ENCODE results near the gene PJVK.
"Not testable (repeated sequence)": the region's sequence is repeated elsewhere in the genome, so short reads cannot be mapped to it uniquely, and the experiment has no call there.

PJVK gene

GRCh38 chr2:178450774-178451525 lies at the start of gene PJVK, which contains the start of gene PRKRA:
Gene PJVK (plus strand): TSS chr2:178451378. CDS start chr2:178453410, 2,032 bp downstream.
Gene PRKRA (minus strand): TSS chr2:178451175. CDS start chr2:178451030, 145 bp downstream.
- peak; percentile 75 to 99 (median 96) for DNase-seq

DNA sequence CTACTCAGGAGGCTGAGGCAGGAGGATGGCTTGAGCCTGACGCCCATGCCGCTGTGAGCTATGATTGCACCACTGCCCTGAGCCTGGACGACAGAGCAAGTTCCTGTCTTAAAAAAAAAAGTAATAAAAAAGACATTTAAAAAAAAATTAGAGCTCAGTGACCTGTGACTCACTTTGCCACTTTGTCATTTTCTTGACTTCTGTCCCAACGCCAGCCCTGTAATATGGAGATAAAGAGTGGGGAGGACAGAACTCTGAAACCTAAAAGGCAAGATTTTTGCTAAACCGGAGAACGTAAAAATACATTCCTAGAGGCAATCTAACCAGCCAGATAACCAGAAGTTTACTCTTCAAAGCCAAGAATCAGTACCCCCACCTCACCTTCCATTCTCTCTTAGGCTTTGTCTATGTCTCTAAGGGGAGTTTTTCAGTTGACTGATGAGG lies 49.2 kb upstream of the PJVK start:
- DNase-seq: no peak

DNA sequence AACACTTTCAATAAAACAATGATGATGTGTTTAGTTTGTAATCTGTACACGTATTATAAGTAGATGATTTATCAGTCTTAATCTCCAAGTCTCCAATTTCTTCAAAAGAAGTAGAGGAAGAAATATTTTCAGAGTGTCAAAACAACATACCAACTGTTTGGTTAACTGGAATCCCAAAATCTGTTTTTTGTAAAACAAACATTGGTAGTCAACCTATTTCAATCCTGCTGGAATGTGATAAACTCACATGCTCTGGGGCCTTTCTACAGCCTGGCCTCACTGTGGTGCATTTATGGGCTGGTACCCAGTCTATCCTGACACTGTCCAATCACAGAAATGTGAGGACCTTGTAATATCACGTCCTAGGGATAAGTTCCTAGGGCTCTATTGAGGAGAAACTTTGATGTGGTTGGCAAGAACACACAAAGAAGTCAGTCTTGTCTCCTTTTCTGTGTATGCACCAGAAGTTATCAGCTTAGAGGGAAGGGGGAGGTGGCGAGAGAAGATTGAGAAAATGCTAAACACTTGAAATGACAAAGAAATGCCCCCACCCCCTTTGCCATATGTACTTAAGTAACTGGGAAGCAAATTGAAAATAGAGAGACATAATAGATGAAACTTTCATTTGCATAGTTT lies 47.4 kb upstream of the PJVK start:
- no peak for DNase-seq

DNA sequence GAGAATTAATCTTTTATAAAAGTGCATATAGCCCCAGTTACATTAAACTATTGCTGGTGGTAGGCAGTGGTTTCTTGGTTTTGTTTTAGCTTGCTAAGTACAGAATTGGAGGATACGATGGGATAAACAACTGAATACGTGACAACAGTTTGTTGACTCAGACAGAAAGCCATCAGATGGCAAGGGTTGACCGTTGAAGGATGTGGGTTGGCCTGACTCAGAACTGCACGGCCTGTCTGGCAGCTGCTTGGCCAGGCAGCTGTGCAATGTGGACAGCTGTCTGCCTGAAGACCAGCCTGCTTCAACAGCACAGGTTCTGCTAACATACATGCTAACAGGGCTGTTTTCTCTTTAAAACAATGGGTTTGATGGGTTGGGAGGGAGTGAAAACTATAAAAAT lies 46.8 kb upstream of the PJVK start:
- DNase-seq: no peak

- DNase-seq: no peak
Measured at GRCh38 chr2:178409261-178409660, 41.9 kb upstream of the PJVK start.

DNA sequence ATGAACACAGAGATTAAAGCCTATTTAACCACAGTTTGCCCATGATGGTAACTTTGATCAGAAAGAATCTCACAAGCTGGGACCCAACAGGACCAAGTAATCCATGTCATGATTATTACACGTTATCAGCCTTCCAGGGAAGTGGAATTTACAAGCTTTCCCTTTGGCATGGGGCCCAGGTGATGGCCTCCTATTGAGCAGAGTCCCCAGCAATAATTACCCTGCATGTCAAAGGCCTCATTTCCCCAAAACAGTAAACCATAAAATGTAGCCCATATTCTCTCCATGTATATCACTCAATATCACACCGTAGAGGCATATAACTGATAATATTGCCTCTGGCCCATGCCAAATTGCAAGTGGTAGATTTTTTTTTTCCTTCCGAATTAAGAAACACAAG lies 39.1 kb upstream of the PJVK start:
- no peak for DNase-seq

DNA sequence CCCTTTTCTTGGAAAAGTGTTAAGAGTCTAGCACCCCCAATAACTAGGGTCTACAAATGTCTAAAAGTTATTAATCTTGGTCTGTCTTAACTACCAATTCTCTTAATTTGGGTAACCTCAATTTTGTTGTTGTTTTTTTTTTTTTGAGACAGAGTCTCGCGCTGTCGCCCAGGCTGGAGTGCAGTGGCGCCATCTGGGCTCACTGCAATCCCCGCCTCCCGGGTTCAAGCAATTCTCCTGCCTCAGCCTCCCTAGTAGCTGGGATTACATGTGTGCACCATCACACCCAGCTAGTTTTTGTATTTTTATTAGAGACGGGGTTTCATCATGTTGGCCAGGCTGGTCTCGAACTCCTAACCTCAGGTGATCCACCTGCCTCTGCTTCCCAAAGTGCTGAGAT lies 38.7 kb upstream of the PJVK start:
- DNase-seq: not testable (repeated sequence)

- DNase-seq: peak in 49 of 56 donors; percentile 8 to 74 (median 41)
Measured at GRCh38 chr2:178413472-178414265, 37.5 kb upstream of the PJVK start.

DNA sequence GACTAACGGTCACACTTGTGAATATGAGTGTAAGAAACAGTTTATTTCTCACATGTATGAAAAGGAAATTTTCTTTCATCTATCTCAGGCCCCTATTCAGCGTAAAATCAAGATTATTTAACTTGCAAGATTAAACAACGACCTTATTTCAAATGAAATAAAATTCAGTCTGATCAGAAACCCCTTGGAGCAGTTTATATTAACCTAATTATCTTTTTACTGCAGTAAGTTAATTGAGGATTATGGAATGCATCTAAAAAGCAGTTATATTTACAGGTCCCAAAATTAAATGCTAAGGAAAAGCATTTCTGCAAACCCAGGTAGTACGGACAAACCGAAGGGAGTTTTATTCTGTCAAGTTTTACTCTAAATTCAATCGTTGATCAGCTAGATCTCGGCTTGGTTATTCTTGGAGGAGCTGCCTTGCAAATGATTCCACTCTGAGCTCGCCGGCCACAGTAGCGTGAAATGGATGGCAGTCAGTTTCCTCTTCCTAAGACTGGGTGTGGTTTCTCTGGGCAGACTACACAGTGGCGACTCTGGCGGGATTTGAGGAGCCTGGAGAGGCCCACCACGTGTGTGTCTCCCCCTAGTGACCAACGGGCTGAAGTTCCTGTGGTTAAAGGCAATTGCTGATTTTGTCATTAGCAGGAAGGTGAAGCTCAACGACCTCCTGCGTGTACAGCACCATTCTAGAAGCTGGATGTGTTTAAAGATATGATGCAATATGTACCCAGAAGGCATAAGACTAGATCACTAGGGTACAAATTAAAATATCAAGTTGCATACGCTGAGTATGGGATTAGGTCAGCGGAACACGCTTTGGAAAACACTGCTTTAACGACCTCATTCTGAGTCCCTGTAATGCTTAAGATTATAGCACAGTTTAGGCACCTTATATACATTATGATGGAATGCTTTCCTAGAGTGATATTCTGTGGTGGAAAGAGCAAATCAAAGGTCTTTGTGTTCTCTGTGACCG lies 36.6 kb upstream of the PJVK start:
- DNase-seq: peak; percentile 10 to 89 (median 70)

GRCh38 chr2:178415979-178416378 lies 35.2 kb upstream of the PJVK start:
- no peak for DNase-seq

DNA sequence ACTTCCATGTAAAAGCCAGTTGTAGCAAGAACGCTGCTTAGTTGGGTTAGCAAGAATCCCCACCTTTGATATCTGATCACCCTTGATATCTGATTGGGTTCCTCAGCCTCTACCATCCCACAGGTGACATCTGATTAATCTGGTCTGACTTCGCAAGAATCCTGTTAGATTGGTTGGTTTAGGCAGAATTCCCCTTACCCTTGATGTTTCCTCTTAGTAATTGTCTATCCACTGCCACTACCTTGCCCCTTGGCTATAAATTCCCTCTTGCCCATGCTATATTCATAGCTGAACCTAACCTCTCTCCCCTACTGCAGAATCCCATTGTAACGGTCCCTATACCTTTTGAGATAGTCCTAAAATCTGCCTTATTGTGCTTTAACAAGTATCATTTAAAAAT lies 33.3 kb upstream of the PJVK start:
- no peak for DNase-seq

DNA sequence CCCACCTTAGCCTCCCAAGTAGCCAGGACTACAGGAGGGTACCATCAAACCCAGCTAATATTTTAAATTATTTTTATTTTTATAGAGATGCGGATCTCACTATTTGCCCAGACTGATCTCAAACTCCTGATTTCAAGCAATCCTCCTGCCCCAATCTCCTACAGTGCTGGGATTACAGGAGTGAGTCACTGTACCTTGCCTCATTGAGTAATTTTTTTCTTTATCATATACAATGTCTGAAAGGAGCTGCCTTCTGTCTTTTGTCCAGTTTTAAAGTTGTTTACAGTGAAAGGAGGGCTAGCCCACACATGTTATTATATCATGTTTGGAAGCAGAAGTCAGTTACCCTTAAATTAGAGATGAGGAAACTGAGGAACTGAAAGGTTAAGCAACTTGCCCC lies 32.8 kb upstream of the PJVK start:
- DNase-seq: no peak

DNA sequence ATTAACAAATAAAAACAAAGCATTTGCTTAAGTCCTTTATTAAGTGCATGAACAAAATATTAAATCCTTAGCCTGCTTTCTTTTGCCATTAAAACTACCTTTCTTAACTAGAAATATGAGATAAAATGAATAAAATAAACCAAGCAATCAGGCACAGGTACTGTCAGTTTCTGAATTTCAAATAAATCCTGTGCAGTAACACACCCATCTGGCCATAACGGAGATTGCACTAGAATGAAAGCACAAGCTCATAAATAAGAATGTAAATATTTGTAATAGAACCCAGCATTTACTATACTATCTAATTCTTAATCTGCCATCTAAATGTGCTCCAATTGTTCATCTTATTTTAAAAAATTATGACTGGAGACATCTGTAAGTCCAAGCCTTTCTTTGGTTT lies 32.1 kb upstream of the PJVK start:
- DNase-seq: no peak

GRCh38 chr2:178420463-178420999 lies 30.6 kb upstream of the PJVK start:
- no peak for DNase-seq

DNA sequence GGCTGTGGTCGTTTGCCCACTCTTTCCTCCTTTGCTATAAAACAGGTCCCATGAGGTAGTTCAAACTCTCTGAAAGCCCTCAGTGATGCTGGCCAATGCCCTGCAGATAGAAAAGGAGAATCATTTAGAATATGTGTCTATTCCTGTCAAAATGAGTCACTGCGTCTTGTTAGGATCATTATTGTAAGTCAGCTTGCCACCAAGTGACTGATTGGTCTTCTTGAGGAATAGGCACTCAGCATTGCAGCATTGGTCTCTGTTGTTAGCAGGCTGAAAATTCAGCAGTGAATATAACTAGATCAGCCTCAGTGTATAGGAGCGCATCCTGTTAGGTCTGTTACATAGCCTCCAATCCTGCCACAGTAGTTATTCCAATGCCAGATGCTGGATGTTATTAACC lies 29.1 kb upstream of the PJVK start:
- no peak for DNase-seq

- DNase-seq: not testable (repeated sequence)
Measured at GRCh38 chr2:178423746-178424145, 27.4 kb upstream of the PJVK start.

DNA sequence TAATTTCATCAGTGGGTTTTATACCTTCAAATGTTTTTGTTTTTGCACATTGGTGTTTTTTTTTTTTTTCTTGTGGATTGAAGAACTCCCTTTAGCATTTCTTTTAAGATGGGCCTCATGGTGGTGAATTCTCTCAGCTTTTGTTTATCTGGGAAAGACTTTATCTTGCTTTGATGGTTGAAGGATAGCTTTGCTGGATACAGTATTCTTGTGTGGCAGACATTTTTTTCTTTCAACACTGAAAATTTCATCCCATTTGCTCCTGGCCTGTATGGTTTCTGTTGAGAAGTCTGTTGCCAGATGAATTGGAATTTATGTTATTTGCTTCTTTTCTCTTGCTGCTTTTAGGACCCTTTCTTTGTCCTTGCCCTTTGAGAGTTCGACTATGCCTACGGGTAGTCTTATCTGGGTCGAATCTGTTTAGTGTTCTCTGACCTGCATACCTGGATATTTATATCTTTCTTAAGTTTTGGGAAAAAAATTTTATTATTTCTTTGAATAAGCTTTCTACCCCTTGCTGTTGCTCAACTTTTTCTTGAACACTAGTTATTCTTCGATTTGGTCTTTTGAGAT lies 25.8 kb upstream of the PJVK start:
- no peak for DNase-seq

DNA sequence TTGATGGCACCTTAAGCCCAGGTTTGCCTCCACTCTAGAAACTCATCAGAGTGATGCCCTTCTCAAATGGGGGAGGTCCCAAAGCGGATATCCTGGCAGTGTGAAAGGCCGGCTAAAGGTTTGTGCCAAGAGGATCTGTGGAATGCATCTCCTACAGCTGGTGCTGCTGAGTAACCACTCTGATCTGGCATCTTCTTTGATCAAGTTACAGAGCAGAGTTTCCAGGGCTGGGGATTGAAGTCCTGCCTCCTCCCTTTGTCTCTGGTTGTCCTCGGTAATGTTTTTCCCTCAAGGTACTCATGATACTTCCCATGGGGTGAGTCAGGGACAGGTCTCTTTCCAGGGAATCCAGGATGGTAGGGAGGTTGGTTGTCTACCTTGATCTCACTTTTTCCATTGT lies 24.8 kb upstream of the PJVK start:
- DNase-seq: no peak

GRCh38 chr2:178427458-178427857 lies 23.7 kb upstream of the PJVK start:
- no peak for DNase-seq

- DNase-seq: no peak
Measured at GRCh38 chr2:178428396-178428806, 22.8 kb upstream of the PJVK start.

All from amygdala (tissue), 56 donors.